A549 (cell line): ENCODE measurements around the gene GLT1D1. TPM values are rescaled to one million over a fixed set of nuclear protein-coding genes. Genes with fewer than 3 reads are reported as not detected.

Experiments used
- ATAC-seq, 2 experiments: fragments of 200-7000 bp in 1 of 2; fragments of >200 bp in 1 of 2; cut with Nextera tagmentation in 1 of 2; cut with Tn5 transposase in 1 of 2; 3 replicates each; pipeline versions ENCODE4 v1.8.0 to v1.9.1; 2018 to 2020; ENCODE audit warnings: mild to moderate bottlenecking in 1 of 2, moderate library complexity in 1 of 2
- CTCF ChIA-PET: fragments of 300-600 bp; sonication (Branson Sonifier 250); formaldehyde crosslinking; extraction: SDS; loops from one replicate; lab custom pipeline; 2021; ENCODE audit warnings: antibody characterized with exemption, inconsistent platforms; lab: Yijun Ruan, JAX
- POLR2A ChIA-PET: fragments of 350-600 bp; formaldehyde crosslinking; extraction: SDS; loops from one replicate; lab custom pipeline; 2021; ENCODE audit warnings: antibody characterized with exemption, inconsistent platforms; lab: Yijun Ruan, JAX
- DNase-seq, 2 experiments: peaks; one replicate each; pipeline versions ENCODE4 v3.0.0 to v3.0.0-alpha.2; 2011 to 2016; ENCODE audit warnings: low read depth in 1 of 2, low spot score in 1 of 2
- FAIRE-seq: peaks from 2 replicates; lab custom pipeline; 2011; peaks lifted over from hg19 to GRCh38; lab: Jason Lieb, UNC
- H3K27ac ChIP-seq, 2 experiments: fragments of >200 bp; sonication (Bioruptor Twin); formaldehyde crosslinking; 3 replicates each; pipeline ENCODE4 v1.5.1; 2016 to 2017
- H3K4me1 ChIP-seq: fragments of >200 bp; sonication (Bioruptor Twin); formaldehyde crosslinking; 3 replicates; pipeline ENCODE4 v1.6.1; 2016
- H3K4me2 ChIP-seq: fragments of >200 bp; sonication (Bioruptor Twin); formaldehyde crosslinking; 3 replicates; pipeline ENCODE4 v1.6.1; 2016
- H3K4me3 ChIP-seq: fragments of >200 bp; sonication (Bioruptor Twin); formaldehyde crosslinking; 3 replicates; pipeline ENCODE4 v1.5.1; 2016
- H3K9me3 ChIP-seq: fragments of >200 bp; sonication (Bioruptor Twin); formaldehyde crosslinking; 3 replicates; pipeline ENCODE4 v1.6.1; 2016
- ATOH8 ChIP-seq: fragments of 250-450 bp; sonication (Bioruptor Pico); IDR thresholded peaks from 2 replicates; pipeline ENCODE4 v1.5.0; 2020; ENCODE audit warnings: low read depth, mild to moderate bottlenecking, moderate library complexity
- BCL3 ChIP-seq: fragments of >200 bp; sonication (Bioruptor Twin); formaldehyde crosslinking; IDR thresholded peaks from 3 replicates; pipeline ENCODE4 v1.6.1; 2016
- CEBPB ChIP-seq, 2 experiments: fragments of >200 bp in 1 of 2; sonication (Bioruptor Twin) in 1 of 2; formaldehyde crosslinking in 1 of 2; IDR thresholded peaks; 2 replicates each; pipeline ENCODE4 v1.6.1; 2012 to 2016
- CTCF ChIP-seq: fragments of >200 bp; sonication (Bioruptor Twin); formaldehyde crosslinking; IDR thresholded peaks from 3 replicates; pipeline ENCODE4 v1.5.1; 2016
- E2F6 ChIP-seq: IDR thresholded peaks from 2 replicates; pipeline ENCODE4 v1.6.1; 2012; ENCODE audit warnings: low read depth, borderline replicate concordance
- EHMT2 ChIP-seq: fragments of 200-600 bp; sonication (generic); IDR thresholded peaks from 2 replicates; pipeline ENCODE4 v1.6.1; 2016; ENCODE audit warnings: antibody characterized with exemption, low read depth, mild to moderate bottlenecking, moderate library complexity
- EP300 ChIP-seq, 2 experiments: fragments of >200 bp; sonication (Bioruptor Twin); formaldehyde crosslinking; IDR thresholded peaks; 2 replicates in 1 of 2; 3 replicates in 1 of 2; pipeline ENCODE4 v1.6.1; 2016 to 2017
- ESRRA ChIP-seq: fragments of 150-350 bp; IDR thresholded peaks from 2 replicates; pipeline ENCODE4 v1.6.1; 2014; ENCODE audit warnings: mild to moderate bottlenecking, low read length, borderline replicate concordance
- FOSL2 ChIP-seq, 2 experiments: fragments of 450-650 bp in 1 of 2; fragments of >200 bp in 1 of 2; sonication (Bioruptor Twin) in 1 of 2; formaldehyde crosslinking; IDR thresholded peaks; 2 replicates each; pipeline versions ENCODE4 v1.5.0 to v1.6.1; 2016 to 2020; ENCODE audit warnings: mild to moderate bottlenecking in 1 of 2, moderate library complexity in 1 of 2
- HEYL ChIP-seq: fragments of 250-450 bp; sonication (Bioruptor Pico); IDR thresholded peaks from 2 replicates; pipeline ENCODE4 v1.8.0; 2021; ENCODE audit warnings: mild to moderate bottlenecking, moderate library complexity
- HMGXB4 ChIP-seq: fragments of 250-450 bp; sonication (Bioruptor Pico); IDR thresholded peaks from 2 replicates; pipeline ENCODE4 v1.5.0; 2021; ENCODE audit warnings: mild to moderate bottlenecking, moderate library complexity, borderline replicate concordance
- JUN ChIP-seq, 2 experiments: fragments of >200 bp; sonication (Bioruptor Twin); formaldehyde crosslinking; IDR thresholded peaks; 2 replicates in 1 of 2; 3 replicates in 1 of 2; pipeline ENCODE4 v1.6.1; 2016 to 2017
- JUNB ChIP-seq: fragments of >200 bp; sonication (Bioruptor Twin); formaldehyde crosslinking; IDR thresholded peaks from 2 replicates; pipeline ENCODE4 v1.6.1; 2016
- MYC ChIP-seq: IDR thresholded peaks from 2 replicates; pipeline ENCODE4 v1.6.1; 2012; ENCODE audit warnings: mild to moderate bottlenecking, inconsistent platforms, low read length, improper control_type of control experiment, borderline replicate concordance
- NFE2L2 ChIP-seq: fragments of 150-350 bp; conservative IDR thresholded peaks from 2 replicates; pipeline ENCODE4 v1.6.1; 2014; ENCODE audit warnings: low read length
- NR3C1 ChIP-seq: fragments of >200 bp; sonication (Bioruptor Twin); formaldehyde crosslinking; IDR thresholded peaks from 3 replicates; pipeline ENCODE4 v1.6.1; 2017
- POLR2AphosphoS2 ChIP-seq: conservative IDR thresholded peaks from 2 replicates; pipeline ENCODE4 v1.6.1; 2012; ENCODE audit warnings: low read length, improper control_type of control experiment, inconsistent platforms
- RAD21 ChIP-seq, 2 experiments: fragments of >200 bp in 1 of 2; sonication (Bioruptor Twin) in 1 of 2; formaldehyde crosslinking in 1 of 2; IDR thresholded peaks in 1 of 2; conservative IDR thresholded peaks in 1 of 2; 2 replicates in 1 of 2; 3 replicates in 1 of 2; pipeline ENCODE4 v1.6.1; 2012 to 2018; ENCODE audit warnings: inconsistent platforms in 1 of 2
- RCOR1 ChIP-seq: fragments of 150-350 bp; IDR thresholded peaks from 2 replicates; pipeline ENCODE4 v1.6.1; 2014; ENCODE audit warnings: antibody characterized with exemption, low read length, low read depth
- RFX5 ChIP-seq: fragments of 450-650 bp; IDR thresholded peaks from 2 replicates; pipeline ENCODE4 v1.7.1; 2014; ENCODE audit warnings: antibody characterized with exemption, mild to moderate bottlenecking, moderate library complexity
- RNF2 ChIP-seq: fragments of 200-600 bp; sonication (generic); IDR thresholded peaks from 2 replicates; pipeline ENCODE4 v1.6.1; 2016; ENCODE audit warnings: low read depth, mild to moderate bottlenecking, antibody characterized with exemption, moderate library complexity, borderline replicate concordance
- SMC3 ChIP-seq: fragments of >200 bp; sonication (Bioruptor Twin); formaldehyde crosslinking; IDR thresholded peaks from 3 replicates; pipeline ENCODE4 v1.6.1; 2018; ENCODE audit warnings: inconsistent platforms
- SREBF2 ChIP-seq: fragments of 450-650 bp; IDR thresholded peaks from 2 replicates; pipeline ENCODE4 v1.6.1; 2014; ENCODE audit warnings: mild to moderate bottlenecking, moderate library complexity
- TP53 ChIP-seq: fragments of 250-450 bp; sonication (Bioruptor Pico); IDR thresholded peaks from 2 replicates; pipeline ENCODE4 v1.5.0; 2021; ENCODE audit warnings: mild to moderate bottlenecking, moderate library complexity
- USF2 ChIP-seq: fragments of 450-650 bp; IDR thresholded peaks from 2 replicates; pipeline ENCODE4 v1.6.1; 2014; ENCODE audit warnings: antibody characterized with exemption
- WGBS: methylation state at CpG from one replicate; pipeline ENCODE4 v1.1.6; 2017; ENCODE audit errors: missing lambda C conversion rate; 5-methylcytosine and 5-hydroxymethylcytosine counted together
- polyA plus RNA-seq, 4 experiments: library from polyadenylated mRNA; depleted of rRNA in 3 of 4; stranded (reverse); fragments of >200 nt; fragmentation: RNase III in 1 of 4; extraction: RNeasy Plus Mini Kit Qiagen cat#74134 plus additional on column Dnase treatment in 1 of 4; gene quantifications; 2 replicates in 3 of 4; 3 replicates in 1 of 4; pipeline ENCODE4 v1.2.3, GENCODE V29; 2011 to 2017

GLT1D1 gene
- polyA plus RNA-seq, 2 of the 4 experiments (the other 2 are of a cell fraction) = not detected

GRCh38 chr12:128961957-128962356 lies 108.7 kb downstream of the GLT1D1 start:
- Histone ChIP-seq H3K9me3 (no peaks in the 10 kb centered on the region; the same call in 2 of the 3 replicates), H3K4me2 (no peak overlapping the region), H3K4me1 (no peaks in the 10 kb centered on the region), H3K4me3 (no peak overlapping the region), H3K27ac (no peak overlapping the region)
- ATAC-seq (no peak), FAIRE-seq (no peak), DNase-seq (no peak)
- POLR2A ChIA-PET = no interaction called here
- TF ChIP-seq RAD21 (conservative IDR thresholded peaks at IDR 0.05 in 1 of 2, IDR thresholded peaks at IDR 0.05 in 1 of 2) = no peak
- TF ChIP-seq SREBF2 = no peak
- TF ChIP-seq RCOR1 = no peak
- TF ChIP-seq RNF2 = no peak
- TF ChIP-seq NR3C1 = no peak
- no peak for TF ChIP-seq RFX5
- TF ChIP-seq SMC3 = no peak
- no peak for TF ChIP-seq USF2
- no peak for TF ChIP-seq JUN (IDR thresholded peaks at IDR 0.05)
- 78% methylated on average over 4 of the region's 11 CpGs for WGBS
- CTCF ChIA-PET = no interaction called here

- no peak overlapping the region for H3K4me3 ChIP-seq
- CTCF ChIA-PET = interaction anchor here (1.3 kb wide), 1 partner anchor 33 kb away, joined by 3 read pairs; no protein-coding TSS in a partner anchor
- ATAC-seq = no peak
- FAIRE-seq = no peak
- H3K4me1 ChIP-seq = no peaks in the 10 kb centered on the region
- no peak overlapping the region for H3K4me2 ChIP-seq
- DNase-seq = no peak
- POLR2A ChIA-PET = no interaction called here
- WGBS = 1% methylated on average over 6 of the region's 6 CpGs
- H3K27ac ChIP-seq = no peak overlapping the region
- H3K9me3 ChIP-seq = no peaks in the 10 kb centered on the region; the same call in 2 of the 3 replicates
- TF ChIP-seq JUNB (no peak), HEYL (CRISPR knock-in tag) (no peak), EP300 (IDR thresholded peaks at IDR 0.05) (no peak), CTCF (no peak), MYC (no peak), HMGXB4 (CRISPR knock-in tag) (no peak), E2F6 (no peak), ATOH8 (CRISPR knock-in tag) (no peak), NFE2L2 (no peak), BCL3 (no peak), FOSL2 (IDR thresholded peaks at IDR 0.05) (no peak), FOSL2 (CRISPR knock-in tag; IDR thresholded peaks at IDR 0.05) (no peak), RCOR1 (no peak), EHMT2 (no peak), TP53 (CRISPR knock-in tag) (no peak), POLR2AphosphoS2 (no peak), ESRRA (no peak), CEBPB (IDR thresholded peaks at IDR 0.05) (no peak), JUN (IDR thresholded peaks at IDR 0.05) (no peak)
- TF ChIP-seq, all 56 proteins: peak for 0
These were observed 113.0 kb downstream of the GLT1D1 start for GRCh38 chr12:128966203-128966810.
